ENCODE results near the gene METTL5. TPM values are rescaled to one million over a fixed set of nuclear protein-coding genes. Genes with fewer than 3 reads are reported as not detected.

Gene METTL5
- total RNA-seq, 1 experiment from 2014 or later = 94.7 TPM

- Histone ChIP-seq H3K9ac (ENCODE audit: extremely low read depth, insufficient read length, low read length) (no peak overlapping the region), H3K4ac (ENCODE audit: low read depth, low read length) (no peak overlapping the region), H3K27ac (ENCODE audit: insufficient read length, low read depth, low read length) (no peak overlapping the region), H4K91ac (ENCODE audit: insufficient read length, low read depth, low read length) (no peak overlapping the region), H2AK5ac (ENCODE audit: insufficient read length, low read length) (no peak overlapping the region), H2BK120ac (ENCODE audit: low read depth, low read length, poor library complexity, severe bottlenecking) (no peak overlapping the region), H3K4me1 (ENCODE audit: insufficient read depth, low read length) (peaks cover 2% of the 10 kb centered on the region; the same call in 1 of the 2 replicates), H3K14ac (ENCODE audit: insufficient read depth, low read length) (no peak overlapping the region), H2BK5ac (ENCODE audit: insufficient read length, low read length) (no peak overlapping the region), H3K27me3 (ENCODE audit: insufficient read depth, low read length) (no peaks in the 10 kb centered on the region), H3K23ac (ENCODE audit: insufficient read length, low read depth, low read length) (no peak overlapping the region), H2BK12ac (ENCODE audit: insufficient read length, low read depth, low read length) (no peak overlapping the region), H3K4me2 (ENCODE audit: insufficient read depth, insufficient read length, low read length) (no peak overlapping the region), H2AFZ (ENCODE audit: low read length) (no peak overlapping the region), H2BK20ac (ENCODE audit: low read depth, low read length, poor library complexity, severe bottlenecking) (no peak overlapping the region), H3K9me3 (ENCODE audit: control insufficient read depth, low read depth, low read length) (no peaks in the 10 kb centered on the region), H3T11ph (ENCODE audit: low read length) (no peak overlapping the region), H3K79me2 (ENCODE audit: insufficient read depth, low read length) (peaks cover 2% of the 10 kb centered on the region; the same call in 1 of the 2 replicates), H3K79me1 (ENCODE audit: insufficient read depth, low read depth, low read length, poor library complexity, severe bottlenecking) (peaks cover 3% of the 10 kb centered on the region), H2BK15ac (ENCODE audit: low read depth, low read length) (no peak overlapping the region), H4K5ac (ENCODE audit: insufficient read length, low read depth, low read length) (no peak overlapping the region), H4K20me1 (ENCODE audit: control insufficient read depth, insufficient read depth, insufficient read length) (no peaks in the 10 kb centered on the region), H3K23me2 (ENCODE audit: insufficient read length, low read depth, low read length, poor library complexity, severe bottlenecking) (no peaks in the 10 kb centered on the region), H4K8ac (replicated peaks; ENCODE audit: insufficient read length, low read depth, low read length) (no peak overlapping the region), H3K18ac (ENCODE audit: insufficient read length, low read depth, low read length) (no peak overlapping the region), H3K56ac (ENCODE audit: insufficient read length, low read depth, low read length) (no peak overlapping the region)
- Mint-ChIP-seq H3K36me3 (ENCODE audit: insufficient read depth in 1 of 3, low read depth in 3 of 3) (peaks cover 0 to 5% (median 0%) of the 10 kb centered on the region in 3 experiments; a peak in 2 of 7 replicates), H3K4me3 (no peak overlapping the region), H3K4me1 (peaks cover 11 to 20% of the 10 kb centered on the region in 2 experiments), H3K27me3 (ENCODE audit: low read depth) (no peaks in the 10 kb centered on the region), H3K27ac (peak overlapping the region in 1 of 3 experiments; percentile 44; a peak in 1 of 7 replicates), H3K9me3 (no peaks in the 10 kb centered on the region)
- no peak for DNase-seq
- no peak for TF ChIP-seq CTCF (conservative IDR thresholded peaks at IDR 0.05)
- no CpG with 5 or more reads among the region's 7 CpGs for WGBS (ENCODE audit: extremely low coverage, insufficient read length, low lambda C conversion rate)
Measured at GRCh38 chr2:169868951-169869350, 44.2 kb upstream of the METTL5 start.

Data from H9 (cell line).